HG03432 (cell line): ENCODE results near the gene NECAB2.

Source experiments
- ATAC-seq: cut with Tn5 transposase; IDR thresholded peaks from one replicate; pipeline ENCODE4 v1.9.1; 2021; ENCODE audit warnings: mild to moderate bottlenecking, moderate library complexity; ENCODE audit not compliant: unreplicated experiment

Gene NECAB2

DNA sequence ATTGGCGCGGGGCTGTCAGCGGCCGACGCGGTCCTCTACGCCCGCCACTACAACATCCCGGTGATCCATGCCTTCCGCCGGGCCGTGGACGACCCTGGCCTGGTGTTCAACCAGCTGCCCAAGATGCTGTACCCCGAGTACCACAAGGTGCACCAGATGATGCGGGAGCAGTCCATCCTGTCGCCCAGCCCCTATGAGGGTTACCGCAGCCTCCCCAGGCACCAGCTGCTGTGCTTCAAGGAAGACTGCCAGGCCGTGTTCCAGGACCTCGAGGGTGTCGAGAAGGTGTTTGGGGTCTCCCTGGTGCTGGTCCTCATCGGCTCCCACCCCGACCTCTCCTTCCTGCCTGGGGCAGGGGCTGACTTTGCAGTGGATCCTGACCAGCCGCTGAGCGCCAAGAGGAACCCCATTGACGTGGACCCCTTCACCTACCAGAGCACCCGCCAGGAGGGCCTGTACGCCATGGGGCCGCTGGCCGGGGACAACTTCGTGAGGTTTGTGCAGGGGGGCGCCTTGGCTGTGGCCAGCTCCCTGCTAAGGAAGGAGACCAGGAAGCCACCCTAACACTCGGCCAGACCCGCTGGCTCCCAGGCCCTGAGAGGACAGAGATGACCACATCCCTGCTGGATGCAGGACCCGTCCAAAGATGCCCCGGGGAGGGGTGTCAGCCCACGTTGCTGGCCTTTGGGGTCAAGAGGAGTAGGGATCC is 2.4 kb upstream of the NECAB2 start:
- ATAC-seq: no peak

DNA sequence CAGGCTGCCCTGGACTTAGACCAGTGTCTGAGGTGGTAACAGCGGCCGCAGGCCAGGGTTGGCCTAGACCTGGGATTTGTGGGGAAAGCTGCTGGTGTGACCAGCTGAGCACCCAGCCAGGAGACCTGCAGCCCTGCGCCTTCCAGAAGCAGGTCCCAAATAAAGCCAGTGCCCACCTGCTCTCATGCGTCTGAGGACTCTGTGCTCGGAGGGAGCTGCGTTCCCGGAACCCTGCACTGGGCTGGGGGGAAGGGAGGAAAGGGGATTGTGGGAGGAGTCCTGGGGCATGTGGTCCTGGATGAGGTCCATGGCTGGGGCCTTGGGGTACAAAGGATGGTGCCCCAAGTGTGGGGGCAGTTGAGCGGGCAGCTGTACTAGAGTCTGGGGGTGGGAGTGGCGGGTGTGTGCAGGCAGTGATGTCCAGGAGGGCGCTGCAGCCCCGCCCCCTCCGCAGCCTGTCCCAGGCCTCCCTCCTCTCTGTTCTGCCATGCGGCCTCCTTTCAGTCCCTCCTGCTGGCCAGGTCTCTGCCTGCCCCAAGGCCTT is 1.8 kb upstream of the NECAB2 start:
- ATAC-seq: no peak

DNA sequence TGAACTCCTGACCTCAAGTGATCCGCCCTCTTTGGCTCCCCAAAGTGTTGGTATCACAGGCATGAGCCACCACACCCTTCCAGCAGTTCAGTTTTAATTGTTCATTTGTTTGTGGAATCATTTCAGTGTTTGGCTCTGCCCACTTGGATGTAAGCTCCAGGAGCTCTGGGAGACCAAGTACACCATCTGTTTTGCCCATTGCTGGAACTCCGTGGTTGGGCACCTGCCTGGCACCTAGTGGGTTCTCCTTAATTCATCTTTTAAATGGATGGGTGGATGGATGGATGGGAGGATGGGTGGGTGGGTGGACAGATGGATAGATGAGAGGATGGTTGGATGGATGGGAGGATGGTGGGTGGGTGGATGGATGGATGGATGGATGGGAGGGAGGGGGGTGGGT is 953 bp upstream of the NECAB2 start:
- no peak for ATAC-seq

DNA sequence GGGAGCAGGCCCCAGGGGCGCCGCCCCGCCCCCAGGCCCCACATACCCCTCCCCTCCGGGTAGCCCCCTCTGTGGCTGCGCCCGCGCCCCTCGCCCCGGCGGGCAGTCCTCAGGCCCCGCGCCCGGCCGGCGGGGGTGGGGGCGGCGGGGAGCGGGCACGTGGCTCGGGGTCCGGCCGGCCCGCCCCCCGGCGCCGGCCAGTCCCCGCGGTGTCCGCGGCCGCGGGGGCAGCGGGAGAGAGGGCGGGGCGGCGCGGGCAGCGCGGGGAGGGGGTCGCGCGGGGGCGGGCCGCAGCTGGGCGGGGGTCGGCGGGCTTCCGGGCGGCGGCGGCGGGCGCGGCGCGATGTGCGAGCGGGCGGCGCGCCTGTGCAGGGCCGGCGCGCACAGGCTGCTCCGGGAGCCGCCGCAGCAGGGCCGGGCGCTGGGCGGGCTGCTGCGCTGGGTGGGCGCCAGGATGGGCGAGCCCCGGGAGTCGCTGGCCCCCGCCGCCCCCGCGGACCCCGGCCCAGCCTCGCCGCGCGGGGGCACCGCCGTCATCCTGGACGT is 335 bp downstream of the NECAB2 start:
- ATAC-seq: no peak

DNA sequence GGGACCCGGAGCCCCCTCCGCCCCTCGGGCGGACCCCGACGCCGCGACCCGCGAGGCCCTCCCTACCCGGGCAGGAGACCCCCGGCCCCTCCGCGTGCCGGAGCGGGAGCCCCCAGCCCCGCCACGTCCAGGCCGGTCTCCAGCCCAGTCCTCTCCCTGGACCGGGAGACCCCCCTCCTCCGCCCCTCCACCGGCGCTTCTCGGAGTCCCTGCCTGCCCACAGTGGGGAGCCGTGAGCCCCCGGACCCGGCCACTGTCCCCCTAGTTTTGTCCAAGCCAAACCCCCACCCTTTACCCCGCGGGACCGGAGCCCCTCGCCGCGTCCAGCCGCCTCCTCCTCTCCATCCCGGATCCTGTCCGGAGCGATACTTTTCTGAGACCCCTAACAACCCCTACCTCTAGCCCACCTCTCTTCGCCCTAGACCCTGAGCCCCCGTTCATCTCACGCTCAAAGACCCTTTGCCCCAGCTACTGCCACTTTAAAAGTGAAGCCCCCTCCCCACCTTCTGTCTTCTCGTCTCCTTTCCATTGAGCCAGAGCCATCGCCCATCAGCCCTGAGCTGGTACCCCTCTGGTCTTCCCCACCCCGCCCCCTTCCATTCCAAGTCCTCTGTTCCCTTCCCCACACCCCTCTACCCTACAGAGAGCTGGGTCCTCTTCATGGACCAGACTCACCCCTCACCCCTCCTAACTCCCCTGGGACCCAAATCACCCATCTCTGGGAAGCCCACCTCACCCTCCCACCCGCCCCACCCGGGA is 1.0 kb downstream of the NECAB2 start:
- no peak for ATAC-seq

DNA sequence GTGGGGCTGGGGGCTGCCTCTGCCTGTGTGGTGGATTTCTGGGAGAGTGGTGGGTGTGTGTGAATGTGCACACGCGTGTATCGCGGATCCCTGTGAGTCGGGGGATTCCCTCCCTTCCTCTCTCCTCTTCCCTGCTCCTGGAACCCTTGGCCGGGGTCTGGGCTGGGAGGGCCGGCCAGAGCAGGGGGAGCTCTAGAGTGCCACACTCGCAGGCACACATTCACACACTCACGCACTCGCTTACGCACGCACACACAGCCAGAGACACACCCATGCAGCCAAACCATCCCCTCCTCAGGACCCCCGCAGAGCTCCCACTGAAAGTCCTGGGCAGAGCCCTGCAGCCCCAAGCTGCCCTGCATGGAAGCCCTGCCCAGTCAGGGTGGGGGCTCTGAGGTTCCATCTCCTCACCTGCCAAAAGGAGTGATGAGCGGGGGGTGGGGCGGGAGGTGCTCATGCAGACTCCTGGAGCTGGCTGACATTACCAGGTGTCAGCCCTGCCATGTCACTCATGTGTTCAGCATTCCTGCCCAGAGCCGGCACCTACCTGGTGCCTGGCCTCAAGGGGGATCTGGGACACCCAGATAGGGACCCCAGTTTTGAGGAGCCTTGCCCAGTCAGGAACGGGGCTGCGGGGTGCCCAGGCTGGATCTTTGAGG is 1.9 kb downstream of the NECAB2 start:
- no peak for ATAC-seq

DNA sequence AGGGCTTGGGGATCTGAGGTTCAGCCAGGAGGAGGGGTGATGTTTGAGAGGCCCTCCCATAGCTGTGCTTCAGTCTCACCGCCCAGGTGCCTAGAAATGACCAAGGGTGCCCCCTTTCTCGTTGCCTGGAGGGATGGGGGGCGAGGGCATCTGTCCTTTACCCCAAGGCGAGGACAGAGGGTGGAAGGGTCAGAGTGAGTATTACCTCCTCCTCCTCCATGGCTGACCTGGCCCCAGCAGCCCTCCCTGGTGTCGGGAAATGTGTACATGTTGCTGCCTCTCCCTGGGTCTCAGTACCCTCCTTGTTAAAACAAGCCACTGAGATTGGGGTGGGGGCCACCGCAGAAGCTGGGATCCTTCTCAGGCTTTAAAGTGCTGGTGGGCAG is 2.4 kb downstream of the NECAB2 start:
- no peak for ATAC-seq

DNA sequence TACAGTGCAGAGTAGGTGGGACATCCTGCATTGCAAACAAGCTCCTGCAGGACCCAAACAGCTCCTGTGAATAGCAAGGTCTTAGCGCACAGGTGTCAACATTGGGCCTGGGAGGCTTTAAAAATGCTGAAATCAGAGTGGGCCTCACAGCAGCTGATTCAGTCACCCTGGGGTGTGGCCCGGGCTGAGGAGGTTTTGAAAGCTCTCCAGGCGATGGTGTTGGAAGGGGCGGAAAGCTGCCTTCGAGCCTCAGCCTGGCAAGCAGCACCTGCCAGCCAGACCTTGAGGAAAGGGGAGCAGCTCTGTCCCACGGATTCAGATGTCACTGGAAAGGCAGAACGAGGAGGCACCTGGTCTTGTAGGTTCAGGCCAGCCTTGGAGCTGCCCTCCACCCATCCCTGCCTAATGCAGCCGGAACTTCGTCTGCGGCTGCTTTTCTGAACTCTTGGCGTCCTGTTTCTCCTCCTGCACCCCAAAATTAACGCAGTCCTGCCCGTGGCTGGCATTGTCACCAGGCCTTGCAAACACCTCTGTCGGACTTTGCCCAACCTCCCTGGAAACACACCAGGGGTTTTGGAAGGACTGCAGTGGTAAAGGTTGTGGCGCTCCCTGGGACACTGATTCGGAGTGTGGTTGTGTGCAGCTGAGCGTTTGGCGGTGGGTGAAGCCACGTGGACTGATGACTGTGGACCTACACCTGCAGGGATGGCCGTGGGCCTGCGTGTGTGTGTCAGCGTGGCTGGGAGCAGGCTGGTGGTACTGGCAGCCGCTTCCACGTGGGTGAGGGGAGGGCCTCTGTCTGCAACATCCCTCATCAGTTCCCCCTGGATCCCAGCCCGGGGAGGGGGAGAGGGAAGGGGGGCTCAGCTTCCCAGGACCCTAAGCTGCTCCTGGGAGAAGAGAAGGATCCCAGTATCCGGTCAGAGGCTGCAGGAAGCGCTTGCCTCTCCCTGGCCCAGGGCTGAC is 3.4 kb downstream of the NECAB2 start:
- ATAC-seq: no peak

DNA sequence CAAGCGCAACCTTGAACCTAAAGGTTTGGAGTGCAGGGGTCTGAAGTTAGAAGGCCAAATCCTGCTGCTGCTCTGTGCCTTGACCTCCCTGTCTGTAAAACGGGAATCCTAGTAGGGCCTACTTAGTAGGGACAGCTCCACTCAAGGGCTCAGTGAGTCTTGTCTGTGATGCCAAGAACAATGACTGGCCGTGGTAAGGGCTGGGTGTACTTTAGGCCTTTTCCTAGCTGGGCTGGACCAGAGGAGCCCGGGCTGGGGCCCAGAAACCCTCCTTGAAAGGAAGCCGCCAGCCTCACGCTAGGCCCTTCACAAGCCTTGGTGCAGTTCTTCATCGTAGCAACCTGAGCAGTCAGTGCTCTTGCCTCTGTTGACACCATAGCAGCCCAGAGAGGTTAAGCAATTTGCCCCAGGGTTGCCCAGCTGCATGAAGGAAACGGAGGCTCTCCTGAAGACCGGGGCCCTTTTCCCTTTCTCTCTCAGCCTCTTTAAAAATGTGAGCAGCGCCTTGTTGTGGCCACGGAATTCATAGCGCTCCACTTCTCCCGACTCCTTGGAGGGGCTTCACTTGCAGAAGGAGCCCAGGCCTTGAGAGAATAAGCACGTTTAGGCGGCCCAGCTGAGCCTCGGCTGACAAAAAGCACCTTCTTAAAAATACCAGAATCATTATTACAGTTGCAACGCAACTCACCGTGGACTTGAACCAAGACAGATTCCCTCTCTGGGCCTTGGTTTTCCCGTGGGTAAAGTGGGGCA is 4.4 kb downstream of the NECAB2 start:
- ATAC-seq: no peak

DNA sequence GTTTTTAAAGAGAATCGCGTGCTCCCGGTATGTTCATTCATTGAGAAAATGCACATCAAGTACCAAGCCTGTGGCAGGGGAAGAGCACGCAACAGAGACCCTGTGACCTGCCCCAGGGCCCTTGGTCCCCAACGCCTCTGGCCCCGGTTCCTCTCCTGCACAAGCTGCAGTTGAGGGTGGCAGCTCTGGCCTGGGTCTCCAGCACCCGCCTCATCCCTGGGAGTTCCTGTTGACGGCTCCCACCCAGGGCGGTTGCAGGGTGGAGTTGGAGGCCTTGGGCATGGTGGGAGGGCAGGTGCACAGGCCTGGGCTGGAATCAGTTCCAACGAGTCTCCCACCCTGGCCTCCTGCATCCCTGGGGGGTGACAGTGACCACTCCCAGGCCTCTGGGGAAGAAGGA is 5.0 kb downstream of the NECAB2 start:
- ATAC-seq: no peak

DNA sequence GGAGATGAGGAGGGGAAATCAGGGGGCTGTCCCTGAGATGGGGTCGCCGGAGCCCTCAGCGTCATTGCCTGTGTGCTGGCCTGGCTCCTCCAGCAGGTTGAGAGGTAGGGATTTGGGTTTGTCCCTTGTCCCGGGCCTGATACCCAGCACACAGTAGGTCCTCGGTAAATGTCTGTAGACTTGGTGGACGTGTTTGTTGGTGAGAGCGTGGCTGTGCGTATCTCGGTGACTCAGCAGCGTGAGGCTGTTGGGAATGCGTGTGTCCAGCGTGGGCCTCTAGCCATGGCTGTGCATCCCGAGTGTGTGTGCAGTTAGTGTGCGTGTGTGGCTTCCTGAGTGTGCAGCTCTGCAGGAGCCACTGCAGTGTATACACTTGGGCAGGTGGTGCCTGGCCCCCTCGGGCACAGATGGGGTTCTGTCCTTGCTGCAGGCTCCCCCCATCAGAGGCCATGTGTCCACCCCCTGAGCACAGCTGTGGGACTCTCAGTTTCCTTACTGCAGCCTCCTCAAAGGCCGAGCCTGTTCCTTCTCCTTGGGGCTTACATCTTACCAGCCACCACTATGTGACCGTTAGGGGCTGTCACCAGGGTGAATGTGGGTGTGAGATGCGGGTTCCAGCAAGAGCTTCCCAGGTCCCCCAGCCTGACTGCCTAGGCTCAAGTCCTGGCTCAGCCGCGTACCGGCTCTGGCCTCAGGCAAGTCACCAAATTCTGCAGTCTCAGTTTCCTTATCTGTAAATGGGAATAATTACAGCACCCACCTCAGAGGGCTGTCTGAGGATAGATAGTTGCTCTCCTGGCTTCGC is 5.7 kb downstream of the NECAB2 start:
- no peak for ATAC-seq

DNA sequence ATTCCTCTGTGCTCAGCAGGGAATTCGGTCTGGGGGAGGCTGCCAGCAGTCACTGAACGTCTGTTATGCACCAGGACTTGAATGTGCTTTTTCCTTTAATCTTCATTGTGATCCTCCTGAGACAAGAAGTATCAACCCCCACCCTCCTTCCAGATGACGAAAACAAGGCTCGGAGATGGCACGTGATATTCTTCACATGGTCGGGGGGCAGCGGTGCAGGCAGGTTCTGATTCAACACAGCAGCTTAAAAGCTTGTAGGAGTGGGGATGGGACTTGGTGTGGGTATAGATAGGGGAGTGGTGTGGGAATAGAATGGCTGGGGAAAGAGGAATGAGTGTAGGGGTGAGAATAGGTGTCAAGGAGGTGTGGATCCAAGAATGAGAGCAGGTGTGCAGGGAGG is 6.4 kb downstream of the NECAB2 start:
- ATAC-seq: no peak

DNA sequence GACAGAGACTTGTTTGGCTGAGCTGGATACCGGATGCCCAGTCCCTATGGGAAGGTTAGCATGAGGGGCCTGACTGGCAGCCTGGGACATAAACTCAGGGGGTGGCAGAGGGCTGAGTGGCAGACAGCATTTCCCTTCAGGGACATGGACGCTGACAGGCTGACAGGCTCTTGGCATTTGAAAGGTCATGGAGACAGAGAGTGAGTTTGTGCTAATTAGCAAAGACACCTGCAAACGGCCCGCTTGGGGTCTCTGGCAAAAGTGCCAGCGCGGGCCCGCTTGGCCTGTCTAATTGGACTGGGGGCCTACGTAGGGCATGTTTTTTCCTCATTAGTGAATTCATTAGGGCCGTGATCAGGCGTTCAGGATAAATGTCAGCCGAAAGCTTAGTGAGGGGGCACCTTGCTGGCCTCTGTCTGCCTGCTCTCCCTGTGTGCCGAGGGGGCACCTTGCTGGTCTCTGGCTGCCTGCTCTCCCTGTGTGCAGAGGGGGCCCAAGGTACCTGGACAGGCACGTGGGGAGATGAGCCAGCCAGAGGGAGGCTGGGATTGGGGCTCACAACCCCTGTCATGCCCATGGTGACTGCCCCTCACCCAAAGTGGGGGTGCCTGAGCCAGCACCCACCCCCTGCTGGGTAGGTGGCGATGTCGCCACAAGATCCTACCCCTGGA is 7.7 kb downstream of the NECAB2 start:
- no peak for ATAC-seq

DNA sequence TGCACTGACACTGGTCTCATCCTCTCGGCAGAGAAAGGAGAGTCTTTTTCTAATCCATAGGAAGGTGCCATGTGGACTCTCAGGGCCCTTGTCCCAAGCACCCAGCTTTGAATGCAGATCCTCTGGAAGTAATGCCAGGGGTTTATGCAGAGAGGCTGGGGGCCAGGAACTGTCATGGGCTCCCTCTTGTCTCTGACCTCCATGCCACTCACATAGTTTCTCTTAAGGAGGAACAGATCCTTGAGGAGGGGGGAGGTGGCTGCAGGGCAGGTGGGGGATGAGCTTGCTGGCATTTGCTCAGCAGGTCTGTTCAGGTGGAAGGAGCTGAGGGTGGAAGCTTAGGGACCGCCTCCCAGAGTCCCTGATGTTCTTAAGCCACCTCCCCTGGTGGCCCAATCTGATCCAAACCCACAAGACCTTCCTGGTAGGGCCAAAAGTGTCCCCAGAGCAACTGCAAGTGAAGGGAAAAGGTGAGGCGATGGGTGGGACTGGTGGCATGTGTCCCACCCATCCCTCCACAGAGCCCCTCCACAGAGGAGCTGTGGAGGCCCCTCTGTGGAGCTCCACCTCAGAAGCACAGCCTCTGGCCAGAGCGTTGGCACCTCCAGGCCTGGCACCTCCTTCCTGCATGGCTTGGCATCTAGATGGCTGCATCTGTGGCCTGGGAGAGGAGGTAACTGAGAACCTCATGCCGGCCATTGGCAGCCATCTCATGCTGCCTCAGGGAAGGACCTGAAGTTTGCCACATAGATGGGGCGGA is 9.2 kb downstream of the NECAB2 start:
- no peak for ATAC-seq

DNA sequence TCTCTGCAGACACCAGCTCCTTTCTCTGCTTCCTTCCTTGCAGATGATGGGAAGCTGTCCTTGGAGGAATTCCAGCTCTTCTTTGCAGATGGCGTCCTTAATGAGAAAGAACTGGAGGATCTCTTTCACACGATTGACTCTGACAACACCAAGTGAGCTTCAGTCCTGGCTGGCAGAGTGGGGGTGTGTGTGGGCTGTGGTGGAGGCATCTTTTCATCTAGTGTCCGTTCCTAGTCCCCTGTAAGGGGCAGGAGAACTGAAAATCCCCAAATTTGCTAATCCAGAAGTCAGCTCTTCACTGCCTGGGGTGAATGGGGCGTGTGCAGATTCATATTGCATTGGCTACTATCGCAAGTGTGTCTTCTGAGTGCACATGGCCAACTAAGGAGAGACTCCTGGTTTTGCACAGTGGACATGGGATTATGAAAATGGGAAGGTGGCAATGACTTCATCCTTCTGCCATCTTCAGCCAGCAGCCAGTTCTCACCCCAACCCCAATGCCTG is 10.4 kb downstream of the NECAB2 start:
- no peak for ATAC-seq

DNA sequence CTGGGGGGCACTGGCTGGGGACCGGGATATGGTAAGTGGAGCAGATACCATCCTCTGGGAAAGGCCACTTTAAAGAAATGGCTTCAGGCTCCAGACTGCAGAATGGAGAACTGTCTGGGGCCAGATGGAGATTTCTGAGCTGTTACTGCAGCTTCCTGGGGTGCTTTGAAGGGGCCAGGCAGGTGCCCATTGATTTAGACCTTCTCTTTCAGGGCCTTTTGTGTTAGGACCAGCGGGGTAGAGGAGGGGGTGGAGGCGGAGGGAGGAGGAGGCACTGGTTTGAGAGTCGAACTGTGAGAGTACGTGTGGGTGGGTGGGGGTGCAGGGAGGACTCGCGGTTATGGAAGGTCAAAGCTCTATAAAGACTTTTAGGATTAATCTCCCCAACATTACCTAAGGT is 11.4 kb downstream of the NECAB2 start:
- no peak for ATAC-seq

DNA sequence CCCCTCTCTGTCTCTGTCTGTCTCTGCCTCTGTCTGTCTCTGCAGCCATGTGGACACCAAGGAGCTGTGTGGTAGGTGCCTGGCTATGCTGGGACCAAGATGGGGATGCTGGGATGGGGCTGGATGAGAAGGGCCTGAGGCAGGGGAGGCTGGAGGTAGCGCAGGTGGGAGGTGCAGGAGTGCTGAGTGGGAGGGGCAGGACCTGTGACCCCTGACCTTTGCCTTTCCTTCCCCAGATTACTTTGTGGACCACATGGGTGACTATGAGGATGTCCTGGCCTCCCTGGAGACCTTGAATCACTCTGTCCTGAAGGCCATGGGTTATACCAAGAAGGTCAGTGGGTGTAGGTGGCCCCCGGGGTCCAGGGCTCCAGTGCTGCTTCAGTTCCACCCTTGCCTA is 12.8 kb downstream of the NECAB2 start:
- ATAC-seq: no peak
